Measurements from ENCODE around the gene KLF16.

DNA sequence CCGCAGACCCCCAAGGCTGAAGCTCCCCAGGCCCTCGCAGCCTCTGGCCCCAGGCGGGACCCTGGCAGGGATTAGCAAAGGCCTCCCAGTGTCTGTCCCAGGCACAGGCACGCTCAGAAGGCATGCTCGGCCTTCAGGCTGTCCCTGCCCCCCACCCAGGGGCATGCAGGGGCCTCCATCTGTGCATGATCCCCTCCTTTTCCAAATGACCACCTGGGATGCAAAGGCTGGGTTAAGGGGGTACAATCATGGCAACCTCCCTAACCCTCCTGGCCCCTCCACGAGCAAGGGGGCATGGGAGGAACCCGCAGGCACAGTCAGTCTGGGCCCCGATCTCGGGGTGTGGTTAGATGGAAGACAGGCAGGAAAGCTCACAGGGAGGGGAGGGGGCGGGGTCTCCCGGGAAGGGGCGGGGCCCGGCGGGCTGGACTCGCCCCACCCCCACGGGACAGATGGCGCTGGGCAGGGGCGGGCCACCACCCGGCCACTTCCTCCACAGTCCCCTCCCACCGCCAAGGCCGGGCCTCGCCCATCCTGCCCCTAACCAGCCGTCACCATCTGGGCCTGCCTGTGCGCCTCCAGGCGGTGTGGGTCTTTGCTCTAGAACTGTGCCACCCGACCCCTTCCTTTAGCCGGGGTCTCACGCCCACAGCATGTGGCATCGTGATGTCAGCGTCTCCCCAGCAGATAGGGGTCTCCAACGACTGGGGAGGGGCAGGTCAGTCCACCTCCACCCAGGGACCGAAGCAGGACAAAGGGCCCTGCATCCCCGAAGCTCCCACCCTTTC lies 8.1 kb downstream of the KLF16 start:
- TF ChIP-seq, protein P1, sequence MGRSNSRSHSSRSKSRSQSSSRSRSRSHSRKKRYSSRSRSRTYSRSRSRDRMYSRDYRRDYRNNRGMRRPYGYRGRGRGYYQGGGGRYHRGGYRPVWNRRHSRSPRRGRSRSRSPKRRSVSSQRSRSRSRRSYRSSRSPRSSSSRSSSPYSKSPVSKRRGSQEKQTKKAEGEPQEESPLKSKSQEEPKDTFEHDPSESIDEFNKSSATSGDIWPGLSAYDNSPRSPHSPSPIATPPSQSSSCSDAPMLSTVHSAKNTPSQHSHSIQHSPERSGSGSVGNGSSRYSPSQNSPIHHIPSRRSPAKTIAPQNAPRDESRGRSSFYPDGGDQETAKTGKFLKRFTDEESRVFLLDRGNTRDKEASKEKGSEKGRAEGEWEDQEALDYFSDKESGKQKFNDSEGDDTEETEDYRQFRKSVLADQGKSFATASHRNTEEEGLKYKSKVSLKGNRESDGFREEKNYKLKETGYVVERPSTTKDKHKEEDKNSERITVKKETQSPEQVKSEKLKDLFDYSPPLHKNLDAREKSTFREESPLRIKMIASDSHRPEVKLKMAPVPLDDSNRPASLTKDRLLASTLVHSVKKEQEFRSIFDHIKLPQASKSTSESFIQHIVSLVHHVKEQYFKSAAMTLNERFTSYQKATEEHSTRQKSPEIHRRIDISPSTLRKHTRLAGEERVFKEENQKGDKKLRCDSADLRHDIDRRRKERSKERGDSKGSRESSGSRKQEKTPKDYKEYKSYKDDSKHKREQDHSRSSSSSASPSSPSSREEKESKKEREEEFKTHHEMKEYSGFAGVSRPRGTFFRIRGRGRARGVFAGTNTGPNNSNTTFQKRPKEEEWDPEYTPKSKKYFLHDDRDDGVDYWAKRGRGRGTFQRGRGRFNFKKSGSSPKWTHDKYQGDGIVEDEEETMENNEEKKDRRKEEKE (IDR thresholded peaks at IDR 0.05): no peak
- TF ChIP-seq EP300 (IDR thresholded peaks at IDR 0.05; ENCODE audit: borderline replicate concordance in 1 of 2, control insufficient read depth in 1 of 2, low read depth in 2 of 2, low read length in 2 of 2) (no peak), MEF2A (IDR thresholded peaks at IDR 0.05; ENCODE audit: insufficient read depth, low read depth, low read length) (no peak), TCF7 (IDR thresholded peaks at IDR 0.05; ENCODE audit: borderline replicate concordance) (no peak)
- TF ChIP-seq, protein P2, sequence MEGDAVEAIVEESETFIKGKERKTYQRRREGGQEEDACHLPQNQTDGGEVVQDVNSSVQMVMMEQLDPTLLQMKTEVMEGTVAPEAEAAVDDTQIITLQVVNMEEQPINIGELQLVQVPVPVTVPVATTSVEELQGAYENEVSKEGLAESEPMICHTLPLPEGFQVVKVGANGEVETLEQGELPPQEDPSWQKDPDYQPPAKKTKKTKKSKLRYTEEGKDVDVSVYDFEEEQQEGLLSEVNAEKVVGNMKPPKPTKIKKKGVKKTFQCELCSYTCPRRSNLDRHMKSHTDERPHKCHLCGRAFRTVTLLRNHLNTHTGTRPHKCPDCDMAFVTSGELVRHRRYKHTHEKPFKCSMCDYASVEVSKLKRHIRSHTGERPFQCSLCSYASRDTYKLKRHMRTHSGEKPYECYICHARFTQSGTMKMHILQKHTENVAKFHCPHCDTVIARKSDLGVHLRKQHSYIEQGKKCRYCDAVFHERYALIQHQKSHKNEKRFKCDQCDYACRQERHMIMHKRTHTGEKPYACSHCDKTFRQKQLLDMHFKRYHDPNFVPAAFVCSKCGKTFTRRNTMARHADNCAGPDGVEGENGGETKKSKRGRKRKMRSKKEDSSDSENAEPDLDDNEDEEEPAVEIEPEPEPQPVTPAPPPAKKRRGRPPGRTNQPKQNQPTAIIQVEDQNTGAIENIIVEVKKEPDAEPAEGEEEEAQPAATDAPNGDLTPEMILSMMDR (IDR thresholded peaks at IDR 0.05 in 2 of 3, conservative IDR thresholded peaks at IDR 0.05 in 1 of 3; ENCODE audit: control insufficient read depth in 2 of 3, extremely low read depth in 1 of 3, insufficient read depth in 1 of 3, low read depth in 3 of 3, low read length in 3 of 3): no peak
